ENCODE results near the gene SESN1. TPM values are rescaled to one million over a fixed set of nuclear protein-coding genes. Genes with fewer than 3 reads are reported as not detected.

The SESN1 gene
- total and polyA plus RNA-seq, 9 of the 15 experiments (the other 6 are each of a cell fraction or from before 2014, with no cell fraction given), result 3.1 to 13.0 (median 7.4) TPM

- no peak for TF ChIP-seq CLOCK (CRISPR knock-in tag; IDR thresholded peaks at IDR 0.05; ENCODE audit: borderline replicate concordance)
- no peak for TF ChIP-seq ZSCAN32 (CRISPR knock-in tag; IDR thresholded peaks at IDR 0.05)
- no peak for TF ChIP-seq ZNF699 (CRISPR knock-in tag; IDR thresholded peaks at IDR 0.05; ENCODE audit: insufficient replicate concordance)
- TF ChIP-seq HINFP (tag; conservative IDR thresholded peaks at IDR 0.05; ENCODE audit: low read depth), result no peak
- no peak for TF ChIP-seq CREB1 (IDR thresholded peaks at IDR 0.05)
- TF ChIP-seq CREB1 (CRISPR knock-in tag; IDR thresholded peaks at IDR 0.05), result no peak
- TF ChIP-seq ZNF165 (CRISPR knock-in tag; IDR thresholded peaks at IDR 0.05; ENCODE audit: borderline replicate concordance), result no peak
- no peak for TF ChIP-seq ESRRA (IDR thresholded peaks at IDR 0.05; ENCODE audit: borderline replicate concordance, low read depth)
- no peak for TF ChIP-seq MTA1 (IDR thresholded peaks at IDR 0.05; ENCODE audit: borderline replicate concordance)
- no peak for TF ChIP-seq RFX7 (CRISPR knock-in tag; IDR thresholded peaks at IDR 0.05)
- no peak for TF ChIP-seq NCOA4 (IDR thresholded peaks at IDR 0.05; ENCODE audit: partially characterized antibody)
- TF ChIP-seq CXXC5 (CRISPR knock-in tag; IDR thresholded peaks at IDR 0.05), result no peak
- no peak for TF ChIP-seq ZNF217 (CRISPR knock-in tag; IDR thresholded peaks at IDR 0.05)
- no peak for TF ChIP-seq GTF2B (IDR thresholded peaks at IDR 0.05; ENCODE audit: extremely low read depth, insufficient read length)
- no peak for TF ChIP-seq HMG20B (CRISPR knock-in tag; IDR thresholded peaks at IDR 0.05)
- WGBS (ENCODE audit: insufficient coverage, low coverage, missing lambda C conversion rate), result 89% methylated on average over 3 of the region's 3 CpGs
- intact Hi-C loops (cut with micrococcal nuclease), result no loop called here
- Histone ChIP-seq H3K9me1 (ENCODE audit: control insufficient read depth, insufficient read depth, low read length) (no peaks in the 10 kb centered on the region), H3K36me3 (ENCODE audit: control insufficient read depth, insufficient read depth, low read length) (peaks cover 14% of the 10 kb centered on the region), H4K20me1 (replicated peaks; ENCODE audit: control insufficient read depth, insufficient read depth, low read length) (no peaks in the 10 kb centered on the region), H3K79me2 (ENCODE audit: control insufficient read depth, insufficient read depth, low read length) (peaks cover 13% of the 10 kb centered on the region; the same call in 2 of the 3 replicates), H3K9me3 (replicated peaks; ENCODE audit: control insufficient read depth, insufficient read depth, low read depth, low read length) (no peaks in the 10 kb centered on the region), H3K27me3 (ENCODE audit: control insufficient read depth in 2 of 2, insufficient read depth in 2 of 2, low read length in 2 of 2) (no peaks in the 10 kb centered on the region), H3K4me1 (replicated peaks in 1 of 2; ENCODE audit: control insufficient read depth in 2 of 2, insufficient read depth in 2 of 2, low read length in 2 of 2) (no peaks in the 10 kb centered on the region), H3K4me2 (ENCODE audit: insufficient read depth, low read length) (no peak overlapping the region), H3K27ac (ENCODE audit: extremely low read depth, low read depth, low read length) (no peak overlapping the region), H3K4me3 (no peak overlapping the region), H2AFZ (ENCODE audit: low read depth, low read length) (no peak overlapping the region), H3K9ac (ENCODE audit: insufficient read depth in 1 of 2, low read depth in 2 of 2, low read length in 2 of 2) (no peak overlapping the region)
- ATAC-seq (no peak), FAIRE-seq (no peak), DNase-seq (ENCODE audit: extremely low read depth in 1 of 4, low spot score in 3 of 4) (no peak)
- POLR2A ChIA-PET, result no interaction called here
- CTCF ChIA-PET (ENCODE audit: low intra/inter-chr PET ratio), result no interaction called here
- BruUV-seq (replicated peaks), result no TSS peak
- in situ Hi-C loops (cut with MboI), result no loop called here
These were observed 35.4 kb upstream of the SESN1 start for GRCh38 chr6:109130065-109130464.
